ENCODE data around the gene ABCB6.

ABCB6 gene

DNA sequence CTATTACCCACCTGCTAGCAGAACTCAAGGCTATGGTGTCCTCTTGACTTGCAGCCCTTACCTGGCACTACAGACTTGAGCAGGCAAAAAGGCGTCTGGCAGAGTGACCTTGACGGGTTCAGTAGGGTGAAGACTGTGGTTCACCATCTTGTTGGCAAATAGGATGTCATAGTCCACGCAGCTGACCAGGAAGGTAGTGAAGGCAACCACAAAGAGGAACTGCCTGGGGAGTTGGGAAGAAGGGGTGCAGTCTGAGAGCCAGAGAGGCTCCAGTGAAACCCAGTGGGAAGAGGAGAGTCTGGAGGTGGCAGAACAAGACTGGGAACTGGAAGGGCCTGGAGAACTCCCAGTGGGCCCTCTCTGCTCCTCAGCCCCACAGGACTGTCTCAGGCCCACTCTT lies 6.6 kb upstream of the ABCB6 start:
- TF ChIP-seq, protein P1, sequence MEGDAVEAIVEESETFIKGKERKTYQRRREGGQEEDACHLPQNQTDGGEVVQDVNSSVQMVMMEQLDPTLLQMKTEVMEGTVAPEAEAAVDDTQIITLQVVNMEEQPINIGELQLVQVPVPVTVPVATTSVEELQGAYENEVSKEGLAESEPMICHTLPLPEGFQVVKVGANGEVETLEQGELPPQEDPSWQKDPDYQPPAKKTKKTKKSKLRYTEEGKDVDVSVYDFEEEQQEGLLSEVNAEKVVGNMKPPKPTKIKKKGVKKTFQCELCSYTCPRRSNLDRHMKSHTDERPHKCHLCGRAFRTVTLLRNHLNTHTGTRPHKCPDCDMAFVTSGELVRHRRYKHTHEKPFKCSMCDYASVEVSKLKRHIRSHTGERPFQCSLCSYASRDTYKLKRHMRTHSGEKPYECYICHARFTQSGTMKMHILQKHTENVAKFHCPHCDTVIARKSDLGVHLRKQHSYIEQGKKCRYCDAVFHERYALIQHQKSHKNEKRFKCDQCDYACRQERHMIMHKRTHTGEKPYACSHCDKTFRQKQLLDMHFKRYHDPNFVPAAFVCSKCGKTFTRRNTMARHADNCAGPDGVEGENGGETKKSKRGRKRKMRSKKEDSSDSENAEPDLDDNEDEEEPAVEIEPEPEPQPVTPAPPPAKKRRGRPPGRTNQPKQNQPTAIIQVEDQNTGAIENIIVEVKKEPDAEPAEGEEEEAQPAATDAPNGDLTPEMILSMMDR (IDR thresholded peaks at IDR 0.05): no peak
- H3K4me1 Mint-ChIP-seq: peaks cover 22% of the 10 kb centered on the region

DNA sequence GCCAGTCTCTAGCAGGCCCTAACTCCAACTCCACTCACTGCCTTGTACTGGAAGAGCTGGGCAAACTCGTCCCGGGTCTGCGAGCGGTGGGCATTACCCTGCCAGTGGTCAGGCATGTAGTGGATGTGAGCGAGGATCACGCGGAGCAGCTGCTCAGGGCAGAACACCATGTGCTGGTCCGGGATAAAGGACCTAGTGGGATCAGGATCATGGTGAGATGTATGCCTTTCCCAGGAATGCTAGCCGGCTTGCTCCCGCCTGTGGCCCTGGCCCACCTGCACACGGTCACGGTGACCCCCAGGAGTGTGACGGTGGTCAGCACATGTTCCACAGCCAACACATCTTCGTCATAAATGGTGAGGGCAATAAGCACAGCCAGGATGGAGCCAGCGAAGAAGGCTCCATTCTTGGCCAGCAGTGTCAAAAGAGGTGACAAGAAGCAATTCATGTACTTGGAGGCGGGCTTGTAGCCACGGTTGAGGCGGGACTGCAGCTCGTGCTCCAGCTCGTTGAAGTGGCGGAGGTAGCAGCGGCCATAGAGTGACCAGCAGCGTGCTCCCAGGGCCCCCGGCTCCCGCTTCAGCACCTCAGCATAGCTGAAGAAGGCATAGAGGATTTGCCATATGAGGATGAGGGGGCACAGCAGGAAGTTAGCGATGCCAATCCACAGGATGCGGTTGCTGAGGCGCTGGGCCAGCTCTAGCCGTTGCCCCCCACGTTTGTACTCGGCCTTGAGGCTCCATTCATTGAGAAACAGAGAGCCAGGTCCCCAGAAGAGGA lies 5.3 kb upstream of the ABCB6 start:
- peaks cover 7% of the 10 kb centered on the region for H3K27me3 Mint-ChIP-seq (ENCODE audit: low read depth, poor library complexity)
- H3K27ac Mint-ChIP-seq: no peak overlapping the region
- no peak overlapping the region for H3K4me3 Mint-ChIP-seq
- H3K9me3 Mint-ChIP-seq: no peaks in the 10 kb centered on the region
- TF ChIP-seq, protein P1 (IDR thresholded peaks at IDR 0.05): no peak
- peaks cover 19% of the 10 kb centered on the region for H3K4me1 Mint-ChIP-seq
- H3K36me3 Mint-ChIP-seq (ENCODE audit: low read depth): peaks cover 48% of the 10 kb centered on the region
- no peak for DNase-seq

More for the DNA sequence above, 6.6 kb upstream of the ABCB6 start:
- Mint-ChIP-seq H3K9me3 (no peaks in the 10 kb centered on the region), H3K36me3 (ENCODE audit: low read depth) (peaks cover 40% of the 10 kb centered on the region), H3K27me3 (ENCODE audit: low read depth, poor library complexity) (peaks cover 7% of the 10 kb centered on the region), H3K4me3 (no peak overlapping the region), H3K27ac (peak overlapping the region; percentile 82)
- DNase-seq: no peak

DNA sequence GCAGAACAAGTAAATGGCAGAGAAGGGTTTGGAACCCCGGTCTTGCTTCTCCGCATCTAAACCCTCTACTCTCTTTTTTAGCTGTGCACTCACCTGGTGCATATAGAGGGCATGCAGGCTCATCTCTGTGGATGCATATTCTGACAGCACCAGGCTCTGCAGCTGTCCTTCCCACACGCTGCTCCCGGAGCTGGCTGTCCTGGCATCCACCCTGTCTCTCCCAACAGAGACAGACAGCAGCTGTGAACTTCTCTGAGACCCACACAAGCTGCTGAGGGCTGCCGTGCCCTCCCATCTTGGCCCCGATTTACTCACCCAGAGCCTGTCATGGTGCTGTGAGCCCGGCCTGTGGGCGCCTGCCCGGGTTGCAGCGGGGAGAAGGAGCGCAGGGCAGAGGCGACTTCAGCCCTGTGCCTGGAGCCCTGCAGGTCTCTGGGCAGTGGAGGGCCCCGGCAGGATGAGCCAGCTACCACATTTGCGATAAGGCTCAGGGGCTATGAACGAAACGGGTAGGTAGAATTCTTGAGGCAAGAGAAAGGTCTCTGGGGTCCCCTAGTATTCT lies 3.3 kb upstream of the ABCB6 start:
- Mint-ChIP-seq H3K27me3 (ENCODE audit: low read depth, poor library complexity) (peaks cover 2% of the 10 kb centered on the region), H3K9me3 (no peaks in the 10 kb centered on the region), H3K4me1 (peaks cover 12% of the 10 kb centered on the region), H3K4me3 (no peak overlapping the region), H3K27ac (no peak overlapping the region), H3K36me3 (ENCODE audit: low read depth) (peaks cover 48% of the 10 kb centered on the region)
- no peak for DNase-seq
- TF ChIP-seq, protein P1 (IDR thresholded peaks at IDR 0.05): no peak

DNA sequence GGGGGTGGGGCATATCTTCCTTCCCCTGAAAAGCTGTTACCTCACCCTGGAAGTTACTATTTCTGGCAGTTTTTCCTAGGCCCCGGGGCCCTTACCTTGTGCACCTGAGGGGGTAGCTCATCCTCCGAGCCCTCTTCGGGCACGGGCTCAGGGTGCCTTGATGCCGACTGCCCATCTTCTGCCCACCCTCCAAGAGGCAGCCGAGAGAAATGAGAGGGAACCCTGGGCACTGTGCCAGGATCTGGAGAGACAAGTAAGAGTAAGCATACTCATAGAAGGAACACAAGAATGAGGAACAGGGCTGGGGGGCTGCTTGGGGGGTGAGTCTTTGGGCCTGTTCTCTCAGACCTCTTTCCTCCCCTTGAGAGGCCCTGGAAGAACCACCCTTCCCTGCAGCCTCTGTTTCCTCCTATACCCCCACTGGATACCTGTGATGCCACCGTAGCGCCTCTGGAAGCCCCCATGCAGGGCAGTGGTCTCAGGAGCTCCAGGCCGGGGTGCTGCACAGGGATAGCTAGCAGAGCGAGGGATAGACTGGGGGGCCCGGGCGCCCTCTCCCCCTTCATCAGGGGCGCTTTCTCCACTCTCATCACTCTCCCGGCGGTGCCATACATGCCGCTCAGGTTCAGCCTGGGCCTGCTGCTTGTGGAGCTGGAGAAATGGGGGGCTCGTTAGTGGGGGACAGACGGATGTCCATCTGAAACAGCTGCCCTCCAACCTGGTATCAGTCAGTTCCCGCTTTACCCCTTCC lies 2.1 kb upstream of the ABCB6 start:
- Mint-ChIP-seq H3K4me3 (no peak overlapping the region), H3K36me3 (ENCODE audit: low read depth) (peaks cover 43% of the 10 kb centered on the region), H3K27ac (no peak overlapping the region), H3K9me3 (no peaks in the 10 kb centered on the region), H3K27me3 (ENCODE audit: low read depth, poor library complexity) (no peaks in the 10 kb centered on the region), H3K4me1 (peaks cover 22% of the 10 kb centered on the region)
- TF ChIP-seq, protein P1 (IDR thresholded peaks at IDR 0.05): no peak
- DNase-seq: no peak

DNA sequence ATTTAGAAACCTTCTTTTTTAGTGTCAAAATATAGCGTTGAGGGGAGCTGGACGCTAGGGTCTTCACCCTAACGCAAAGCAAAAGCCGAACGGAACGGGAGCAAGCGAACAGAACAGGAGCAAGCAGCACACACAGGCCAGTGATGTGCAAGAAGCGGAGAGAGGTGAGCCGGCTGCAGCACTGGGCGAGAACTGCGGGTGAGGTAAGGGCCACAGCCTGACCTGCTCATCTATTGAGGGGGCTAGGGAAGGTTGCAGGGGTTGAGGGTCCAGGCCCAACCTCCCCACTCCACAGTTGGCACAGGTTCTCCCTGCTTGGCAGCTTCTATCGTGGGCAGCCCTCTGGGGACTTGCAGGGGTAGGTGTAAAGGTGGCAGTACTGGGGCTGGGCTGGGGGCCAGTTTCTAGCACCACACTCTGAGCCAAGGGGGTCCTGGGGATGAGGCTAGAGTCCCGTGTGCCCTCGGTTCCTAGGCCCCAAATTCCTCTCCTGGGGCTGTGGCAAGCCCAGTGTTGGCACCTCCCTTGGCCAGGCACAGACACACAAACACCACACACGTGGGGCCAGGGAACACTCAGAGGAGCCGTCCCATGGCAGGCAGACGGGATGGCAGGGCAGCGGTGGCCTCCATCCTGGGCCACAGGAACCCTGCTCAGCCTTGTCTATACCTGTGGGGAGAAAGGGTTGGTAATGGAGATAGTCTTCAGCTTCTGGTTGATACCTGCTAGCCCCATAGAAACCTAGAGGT lies 1.2 kb upstream of the ABCB6 start:
- H3K4me1 Mint-ChIP-seq: peaks cover 22% of the 10 kb centered on the region
- TF ChIP-seq, protein P1 (IDR thresholded peaks at IDR 0.05): no peak
- DNase-seq: no peak
- H3K4me3 Mint-ChIP-seq: peak overlapping the region; percentile 29
- H3K9me3 Mint-ChIP-seq: no peaks in the 10 kb centered on the region
- peak overlapping the region; percentile 70 for H3K27ac Mint-ChIP-seq
- peaks cover 34% of the 10 kb centered on the region for H3K36me3 Mint-ChIP-seq (ENCODE audit: low read depth)
- H3K27me3 Mint-ChIP-seq (ENCODE audit: low read depth, poor library complexity): no peaks in the 10 kb centered on the region
